ENCODE results near the gene KRT7.
"Not testable (repeated sequence)": the region's sequence is repeated elsewhere in the genome, so short reads cannot be mapped to it uniquely, and the experiment has no call there.

The KRT7 gene

GRCh38 chr12:52231305-52232202, 1.5 kb upstream of the KRT7 start:
- DNase-seq = no peak

DNA sequence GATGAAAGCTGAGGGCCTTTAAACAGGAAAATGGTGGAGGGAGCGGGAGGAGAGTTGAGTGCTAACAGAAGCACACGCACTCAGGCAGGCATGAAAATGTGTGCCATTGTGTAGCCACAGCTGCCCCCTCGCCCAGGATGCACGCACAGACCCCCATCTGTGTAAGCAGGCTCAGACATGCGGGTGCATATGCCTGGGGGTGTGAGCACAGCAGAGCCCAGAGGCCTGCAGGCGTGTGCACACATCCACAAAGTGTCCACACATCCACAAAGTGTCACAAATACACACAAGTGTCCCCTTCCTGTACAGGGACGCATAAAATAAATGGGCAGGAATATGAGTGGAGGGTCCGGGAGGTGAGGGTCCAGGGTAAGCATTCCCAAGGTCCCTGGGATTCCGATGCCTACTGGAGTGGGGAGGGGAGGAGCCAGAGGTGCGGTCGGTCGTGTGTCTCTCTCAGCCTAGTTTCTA, 805 bp upstream of the KRT7 start:
- DNase-seq = no peak

- no peak for DNase-seq
Measured at GRCh38 chr12:52233462-52234207, 592 bp downstream of the KRT7 start.

GRCh38 chr12:52234223-52234810, 1.3 kb downstream of the KRT7 start:
- no peak for DNase-seq

- no peak for DNase-seq
Measured at GRCh38 chr12:52235001-52235764, 2.1 kb downstream of the KRT7 start.

- no peak for DNase-seq
Measured at GRCh38 chr12:52235822-52236361, 2.8 kb downstream of the KRT7 start.

- no peak for DNase-seq
Measured at GRCh38 chr12:52236386-52237050, 3.5 kb downstream of the KRT7 start.

GRCh38 chr12:52238207-52238840, 5.3 kb downstream of the KRT7 start:
- DNase-seq = no peak

DNA sequence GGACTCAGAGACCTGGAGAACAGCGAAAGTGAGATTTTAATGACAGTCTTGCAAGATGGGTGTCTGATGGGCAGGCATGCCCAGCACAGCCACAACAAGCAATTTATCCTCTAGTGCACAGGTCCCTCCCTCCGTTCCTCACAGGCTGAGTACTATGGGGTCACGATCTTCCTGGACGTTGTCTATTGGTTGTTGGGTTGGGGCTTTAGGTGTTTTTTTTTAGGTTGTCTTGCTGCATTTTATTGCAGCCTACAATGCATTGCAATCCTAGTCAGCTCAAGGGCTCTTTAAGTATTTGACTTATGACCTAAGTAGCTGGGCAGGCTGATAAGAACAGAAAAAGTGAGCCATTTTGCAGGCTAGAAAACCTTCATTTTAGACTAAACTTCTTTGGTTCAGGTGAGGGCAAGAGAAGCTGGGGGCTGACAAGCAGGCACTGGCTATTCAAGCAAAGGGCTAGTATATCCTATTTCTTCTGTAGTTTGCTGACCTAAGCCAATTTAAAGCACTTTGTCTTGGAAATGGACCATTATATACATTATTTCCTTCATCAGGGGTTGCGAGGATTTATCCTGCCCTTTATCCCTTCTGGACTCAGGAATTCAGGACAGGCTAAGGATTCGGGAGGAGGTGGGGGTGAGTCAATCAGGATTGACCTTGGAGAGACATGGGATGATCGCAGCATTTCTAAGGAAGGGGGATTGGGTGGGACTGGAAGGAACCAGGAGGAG, 6.0 kb downstream of the KRT7 start:
- DNase-seq = no peak

DNA sequence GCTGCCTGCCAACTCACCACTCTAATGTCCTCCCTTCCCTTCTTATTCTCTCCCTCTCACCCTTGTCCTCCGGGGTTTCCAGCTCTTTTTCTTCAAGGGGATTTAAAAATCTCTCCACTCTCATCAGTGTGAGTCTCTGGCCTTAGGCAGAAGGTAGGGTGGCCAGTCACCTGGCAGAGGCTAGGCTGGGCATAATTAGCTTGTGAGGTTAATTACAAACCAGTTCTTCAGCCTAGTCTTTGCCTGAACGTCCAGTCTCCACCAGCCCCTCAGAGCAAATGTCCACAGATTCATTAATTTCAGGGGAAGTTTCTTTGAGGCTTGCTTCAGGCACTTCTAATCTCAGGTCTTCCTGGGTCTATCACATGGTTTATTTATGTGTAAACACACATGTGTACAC, 6.7 kb downstream of the KRT7 start:
- no peak for DNase-seq

DNA sequence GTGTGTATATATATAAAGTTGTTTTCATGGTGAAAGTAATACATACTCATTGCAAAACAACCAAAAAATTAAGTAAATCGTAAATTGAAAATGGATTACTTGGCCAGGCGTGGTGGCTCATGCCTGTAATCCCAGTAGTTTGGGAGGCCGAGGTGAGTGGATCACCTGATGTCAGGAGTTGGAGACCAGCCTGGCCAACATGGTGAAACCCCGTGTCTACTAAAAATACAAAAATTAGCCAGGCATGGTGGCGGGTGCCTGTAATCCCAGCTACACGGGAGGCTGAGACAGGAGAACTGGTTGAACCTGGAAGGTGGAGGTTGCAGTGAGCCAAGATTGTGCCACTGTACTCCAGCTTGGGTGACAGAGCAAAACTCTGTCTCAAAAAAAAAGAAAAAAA, 7.2 kb downstream of the KRT7 start:
- DNase-seq = not testable (repeated sequence)

- DNase-seq = no peak
Measured at GRCh38 chr12:52241205-52241842, 8.3 kb downstream of the KRT7 start.

DNA sequence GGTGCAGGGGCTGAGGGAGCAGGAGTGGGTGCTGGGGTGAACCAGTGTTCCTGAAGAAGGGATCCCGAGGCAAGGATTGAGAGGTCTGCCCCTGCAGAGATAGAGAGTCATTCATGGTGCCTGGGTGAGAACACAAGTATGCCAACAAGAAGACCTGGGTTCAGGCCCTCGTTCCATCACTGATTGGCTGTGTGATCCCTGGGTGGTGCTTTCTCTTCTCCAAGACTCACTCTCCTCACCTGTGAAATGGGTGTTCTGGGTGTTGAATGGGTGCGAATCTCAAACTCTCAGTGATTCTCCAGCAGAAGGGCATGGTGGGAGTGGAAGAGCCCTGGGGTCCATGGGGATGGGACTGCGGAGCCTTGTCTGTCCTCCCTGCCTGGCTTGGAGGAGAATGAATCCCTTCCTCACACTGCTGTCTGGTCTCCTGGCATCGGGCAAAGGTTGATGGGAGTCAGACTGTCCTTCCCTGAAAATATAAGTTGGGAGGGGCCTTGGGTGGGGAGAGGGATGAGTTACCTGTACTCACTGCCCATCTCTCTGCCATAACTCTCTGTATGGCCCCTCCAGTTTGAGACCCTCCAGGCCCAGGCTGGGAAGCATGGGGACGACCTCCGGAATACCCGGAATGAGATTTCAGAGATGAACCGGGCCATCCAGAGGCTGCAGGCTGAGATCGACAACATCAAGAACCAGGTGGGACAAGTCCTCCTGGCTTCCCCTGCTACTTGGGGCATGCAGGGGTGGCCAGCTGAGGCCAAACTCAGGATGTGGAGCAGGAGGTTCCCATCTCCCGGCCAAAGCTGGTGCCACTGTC, 9.6 kb downstream of the KRT7 start:
- DNase-seq = no peak

DNA sequence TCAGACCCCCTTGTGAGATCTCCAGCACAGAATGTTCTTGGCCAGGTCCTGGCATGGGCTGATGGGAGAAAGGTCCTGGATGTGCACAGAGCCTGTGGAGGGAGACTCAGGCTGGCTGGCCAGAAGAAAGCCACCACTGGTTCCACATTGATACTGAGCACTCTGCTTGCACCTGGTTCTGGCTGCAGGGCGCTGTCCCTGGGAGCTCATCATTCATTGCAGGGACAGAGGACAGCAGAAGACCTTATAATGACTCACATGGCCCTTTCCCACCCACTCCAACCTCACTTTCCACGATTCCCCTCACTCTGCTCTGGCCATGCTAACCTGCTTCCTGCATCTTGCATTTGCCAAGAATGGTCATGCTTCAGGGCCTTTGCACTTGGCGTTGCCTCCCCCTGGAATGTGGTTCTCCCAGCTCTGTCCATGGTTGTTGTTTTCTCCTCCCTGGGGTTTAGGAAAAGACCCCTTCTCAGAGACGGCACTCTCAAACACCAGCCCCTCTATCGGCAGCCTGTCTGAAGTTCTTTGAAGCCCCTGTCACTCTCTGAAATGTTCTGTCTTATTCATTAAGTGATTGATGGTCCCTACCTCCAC, 10.3 kb downstream of the KRT7 start:
- DNase-seq = no peak

GRCh38 chr12:52243856-52244614, 11.0 kb downstream of the KRT7 start:
- peak; percentile 57 to 75 for DNase-seq

GRCh38 chr12:52244615-52244994, 11.6 kb downstream of the KRT7 start:
- DNase-seq = no peak

DNA sequence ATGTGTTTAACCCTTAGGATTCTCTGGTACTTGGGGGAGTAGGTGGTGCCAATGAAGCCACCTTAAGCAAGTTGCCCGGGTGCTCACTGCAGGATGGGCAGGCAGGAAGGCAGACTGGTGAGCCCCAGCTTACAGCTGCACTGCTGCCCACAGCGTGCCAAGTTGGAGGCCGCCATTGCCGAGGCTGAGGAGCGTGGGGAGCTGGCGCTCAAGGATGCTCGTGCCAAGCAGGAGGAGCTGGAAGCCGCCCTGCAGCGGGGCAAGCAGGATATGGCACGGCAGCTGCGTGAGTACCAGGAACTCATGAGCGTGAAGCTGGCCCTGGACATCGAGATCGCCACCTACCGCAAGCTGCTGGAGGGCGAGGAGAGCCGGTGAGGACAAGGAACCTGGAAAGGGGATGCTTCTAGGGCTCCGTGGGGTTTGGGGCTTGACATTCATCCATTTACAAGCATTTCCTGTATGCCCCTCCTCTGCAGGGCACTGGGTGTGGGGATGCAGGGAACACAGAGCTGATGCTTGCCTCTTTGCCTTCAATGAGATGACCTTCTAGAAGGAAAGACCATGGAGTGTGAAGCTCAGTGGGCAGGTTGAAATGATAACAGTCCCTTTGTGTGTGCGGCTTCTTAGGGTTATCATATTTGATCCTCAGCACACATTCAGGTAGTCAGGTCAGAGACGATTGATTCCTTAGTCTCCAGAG, 12.4 kb downstream of the KRT7 start:
- DNase-seq = no peak

Data from CD4-positive, alpha-beta T cell treated with Interleukin-4 for 1 hour (primary cell).